Pancreas (tissue), 10 donors: ENCODE results near the gene SEC22A. TPM values are rescaled to one million over a fixed set of nuclear protein-coding genes. Genes with fewer than 3 reads are reported as not detected.
A peak's percentile ranks its signal among the peaks of the same experiment; 100 is the strongest.

Experiments
- ATAC-seq, 4 donors: fragments of 200-7000 bp; cut with Tn5 transposase; one replicate each; pipeline versions ENCODE4 v1.8.0 to v1.9.1; 2020; ENCODE audit warnings: mild to moderate bottlenecking in 4 of 4, moderate library complexity in 4 of 4
- DNase-seq, 6 donors: peaks; one replicate each; pipeline ENCODE4 v3.0.0-alpha.2; 2020
- FAIRE-seq: peaks from 2 replicates; lab custom pipeline; 2012; peaks lifted over from hg19 to GRCh38; lab: Jason Lieb, UNC
- H3K27ac ChIP-seq, 4 donors: fragments of 200-600 bp; sonication (generic); 1 replicate in 3 of 4; 2 replicates in 1 of 4; pipeline versions ENCODE4 v1.5.0 to v1.8.0; 2020
- H3K27me3 ChIP-seq, 4 donors: fragments of 200-600 bp; one replicate each; pipeline ENCODE4 v1.8.0; 2021
- H3K36me3 ChIP-seq, 3 donors: fragments of 200-600 bp; sonication (generic) in 1 of 3; one replicate each; pipeline versions ENCODE4 v1.5.0 to v1.8.0; 2020 to 2021
- H3K4me1 ChIP-seq, 3 donors: fragments of 200-600 bp; one replicate each; pipeline ENCODE4 v1.8.0; 2021
- H3K4me3 ChIP-seq, 4 donors: fragments of 200-600 bp; sonication (generic) in 2 of 4; one replicate each; pipeline versions ENCODE4 v1.5.0 to v1.8.0; 2020 to 2021
- H3K9me3 ChIP-seq, 4 donors: fragments of 200-600 bp; one replicate each; pipeline ENCODE4 v1.8.0; 2021
- CTCF ChIP-seq, 4 donors: fragments of 200-600 bp; sonication (generic) in 3 of 4; IDR thresholded peaks; one replicate each; pipeline versions ENCODE4 v1.5.0 to v1.8.0; 2021; ENCODE audit warnings: antibody characterized with exemption in 4 of 4
- WGBS, 2 donors: extraction: QIAGEN DNeasy Blood & Tissue Kit; methylation state at CpG; one replicate each; pipeline ENCODE4 v1.1.7; 2013; 5-methylcytosine and 5-hydroxymethylcytosine counted together
- intact Hi-C, 3 donors: fragments of 100-400 bp; cut with DNase I; formaldehyde crosslinking; loops; one replicate each; pipeline versions ENCODE4 v1.11.1 to v1.14.2; 2022
- polyA plus RNA-seq, 2 donors: library from polyadenylated mRNA; stranded (reverse); fragments of 200-250 nt; gene quantifications; one replicate each; pipeline ENCODE4 v1.2.3, GENCODE V29; 2013
- total RNA-seq, 6 donors: library from RNA; stranded (reverse); fragmentation: NEBNext Ultra II Directional in 4 of 6; extraction: Animal tissue kit (Norgen Biotek cat#: 25700) in 4 of 6; gene quantifications; one replicate each; pipeline versions ENCODE4 v1.2.1 to v1.2.4, GENCODE V29; 2021 to 2023
- donor health status: healthy with polysubstance abuse.
- donor health status: DM: no; HTN: no; CAD: no; lungs with moderate emphysema.
- donor health status: DM: no; HTN: no; CAD: no.
- donor health status: control.
- donor health status: control.
- donor health status: Bipolar disorder and iron deficiency.
- donor health status: DM: yes; HTN: yes; CAD: no.
- donor health status: DM: no; HTN: no; CAD: no.
- donor health status: DM: no; HTN: no; CAD: no.
- donor health status: DM: yes; HTN: yes; CAD: no.

The SEC22A gene
- total and polyA plus RNA-seq, 8 donors, result 3.3 to 12.5 (median 7.2) TPM

DNA sequence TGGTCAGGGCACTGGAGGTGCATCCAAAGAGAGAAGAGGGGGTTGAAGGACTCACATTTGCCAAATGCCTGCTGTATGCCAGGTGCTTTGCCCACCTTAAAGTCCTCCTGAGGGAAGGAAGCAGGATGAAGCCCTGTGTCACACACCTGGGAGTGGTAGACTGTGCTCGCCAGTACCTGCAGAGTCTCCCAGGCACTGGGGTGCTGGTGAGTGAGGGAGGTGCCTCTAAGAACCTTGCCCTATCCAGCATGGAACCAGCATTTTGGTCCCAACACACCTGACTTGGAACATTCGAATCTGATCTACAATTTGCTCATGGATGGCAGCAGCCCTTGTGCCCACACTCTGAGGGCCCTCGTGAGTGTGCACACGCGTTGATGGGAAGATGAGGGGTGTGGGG, 76.7 kb downstream of the SEC22A start:
- FAIRE-seq (no peak), DNase-seq (no peak), ATAC-seq (no peak)
- no peaks in the 10 kb centered on the region for H3K27me3 ChIP-seq
- intact Hi-C loops, result no loop called here
- no peaks in the 10 kb centered on the region for H3K9me3 ChIP-seq
- TF ChIP-seq CTCF (IDR thresholded peaks at IDR 0.05), result no peak
- H3K4me3 ChIP-seq, result no peak overlapping the region
- no peaks in the 10 kb centered on the region for H3K36me3 ChIP-seq
- WGBS, 2 donors, result 87 to 95% methylated on average over 5 of the region's 5 CpGs
- H3K27ac ChIP-seq, result no peak overlapping the region
- no peaks in the 10 kb centered on the region for H3K4me1 ChIP-seq

DNA sequence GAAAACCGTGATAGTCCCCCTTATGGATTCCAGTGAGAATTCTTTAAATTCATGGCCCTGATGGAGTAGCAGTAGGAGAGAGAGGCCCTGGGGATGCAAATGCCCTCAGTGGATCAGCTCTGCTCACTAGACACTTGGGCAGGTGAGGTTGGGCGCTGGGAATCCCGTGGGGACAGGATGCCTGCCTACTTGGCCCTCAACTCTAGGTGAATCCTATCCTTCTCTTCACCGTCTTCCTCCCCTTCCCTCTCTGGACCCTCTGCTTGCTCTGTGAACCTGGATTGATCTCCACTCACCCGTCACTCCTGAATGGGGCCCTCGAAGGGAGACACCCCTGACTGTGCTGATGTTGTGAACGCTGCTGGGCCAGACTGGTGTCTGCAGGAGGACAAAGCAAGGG, 77.4 kb downstream of the SEC22A start:
- no peaks in the 10 kb centered on the region for H3K36me3 ChIP-seq
- no peak overlapping the region for H3K4me3 ChIP-seq
- no peak for ATAC-seq
- H3K9me3 ChIP-seq, result no peaks in the 10 kb centered on the region
- no peaks in the 10 kb centered on the region for H3K27me3 ChIP-seq
- 88 to 90% methylated on average over 7 of the region's 7 CpGs for WGBS, 2 donors
- no peaks in the 10 kb centered on the region for H3K4me1 ChIP-seq
- FAIRE-seq, result no peak
- intact Hi-C loops, result no loop called here
- DNase-seq, result no peak
- H3K27ac ChIP-seq, result no peak overlapping the region
- TF ChIP-seq CTCF (IDR thresholded peaks at IDR 0.05), result no peak

GRCh38 chr3:123281406-123281805, 79.7 kb downstream of the SEC22A start:
- Histone ChIP-seq H3K9me3 (no peaks in the 10 kb centered on the region), H3K4me3 (no peak overlapping the region), H3K27me3 (no peaks in the 10 kb centered on the region), H3K27ac (no peak overlapping the region), H3K36me3 (no peaks in the 10 kb centered on the region), H3K4me1 (no peaks in the 10 kb centered on the region)
- no peak for TF ChIP-seq CTCF (IDR thresholded peaks at IDR 0.05)
- DNase-seq (no peak), FAIRE-seq (no peak), ATAC-seq (no peak)
- intact Hi-C loops, result no loop called here
- 86 to 93% methylated on average over 3 of the region's 3 CpGs for WGBS, 2 donors

DNA sequence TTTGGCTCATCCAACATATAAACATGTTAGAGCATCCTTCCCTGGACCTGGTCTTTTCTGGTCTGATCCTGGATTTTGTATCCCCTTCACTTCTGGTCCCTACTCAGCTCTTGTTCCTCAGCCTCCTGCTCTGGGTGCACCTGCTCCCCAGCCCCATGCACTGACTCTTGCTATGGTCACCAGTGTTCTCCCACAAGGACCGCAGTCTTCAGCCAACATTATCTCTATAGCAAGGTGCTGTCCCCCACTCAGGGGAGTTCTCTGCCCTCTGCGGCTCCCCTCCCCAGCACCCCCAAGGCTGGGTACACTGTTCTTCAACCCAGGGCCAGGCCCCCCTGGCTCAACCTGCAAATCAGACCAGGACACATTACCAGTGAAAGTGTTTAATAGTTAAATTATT, 80.2 kb downstream of the SEC22A start:
- TF ChIP-seq CTCF (IDR thresholded peaks at IDR 0.05), result no peak
- H3K9me3 ChIP-seq, result no peaks in the 10 kb centered on the region
- 93 to 94% methylated on average over 2 of the region's 2 CpGs for WGBS, 2 donors
- no peak overlapping the region for H3K4me3 ChIP-seq
- intact Hi-C loops, result no loop called here
- FAIRE-seq (no peak), DNase-seq (no peak), ATAC-seq (no peak)
- no peaks in the 10 kb centered on the region for H3K4me1 ChIP-seq
- H3K36me3 ChIP-seq, result no peaks in the 10 kb centered on the region
- H3K27ac ChIP-seq, result no peak overlapping the region
- no peaks in the 10 kb centered on the region for H3K27me3 ChIP-seq

- H3K9me3 ChIP-seq, result no peaks in the 10 kb centered on the region
- no peak for ATAC-seq
- 81 to 85% methylated on average over 8 of the region's 8 CpGs for WGBS, 2 donors
- H3K27me3 ChIP-seq, result no peaks in the 10 kb centered on the region
- intact Hi-C loops, result no loop called here
- no peak for TF ChIP-seq CTCF (IDR thresholded peaks at IDR 0.05)
- no peak for FAIRE-seq
- no peak overlapping the region for H3K4me3 ChIP-seq
- no peak overlapping the region for H3K27ac ChIP-seq
- H3K4me1 ChIP-seq, result no peaks in the 10 kb centered on the region
- H3K36me3 ChIP-seq, result no peaks in the 10 kb centered on the region
- DNase-seq, result peak in 1 of 6 donors; percentile 31
Observed at GRCh38 chr3:123282461-123282860, 80.7 kb downstream of the SEC22A start.
